ENCODE measurements around the gene UBL3. TPM values are rescaled to one million over a fixed set of nuclear protein-coding genes. Genes with fewer than 3 reads are reported as not detected.

The UBL3 gene
- total and polyA plus RNA-seq, 2 donors from 2014 or later, result 18.1 to 34.1 TPM

GRCh38 chr13:29763436-29764180, 86.8 kb downstream of the UBL3 start:
- no peak overlapping the region for H3K9ac ChIP-seq (ENCODE audit: low read length in 3 of 3)
- TF ChIP-seq CTCF (IDR thresholded peaks at IDR 0.05; ENCODE audit: borderline replicate concordance, extremely low read depth, insufficient read depth), result no peak
- no peaks in the 10 kb centered on the region for H3K4me1 ChIP-seq (ENCODE audit: control insufficient read depth in 2 of 3, insufficient read depth in 2 of 3, low read depth in 1 of 3, low read length in 3 of 3)
- no peak for DNase-seq
- H3K27me3 ChIP-seq (ENCODE audit: control insufficient read depth, insufficient read depth, low read length), result no peaks in the 10 kb centered on the region
- H3K9me3 ChIP-seq (ENCODE audit: control insufficient read depth in 2 of 3, insufficient read depth in 1 of 3, low read length in 3 of 3), result no peaks in the 10 kb centered on the region
- no peak overlapping the region for H3K27ac ChIP-seq (ENCODE audit: low read depth in 2 of 2, low read length in 2 of 2)
- peaks cover 2 to 8% (median 6%) of the 10 kb centered on the region in 3 donors for H3K36me3 ChIP-seq (ENCODE audit: control insufficient read depth in 2 of 3, insufficient read depth in 3 of 3, low read length in 3 of 3)
- intact Hi-C loops (cut with DNase I), result no loop called here
- FAIRE-seq, result no peak
- H3K4me3 ChIP-seq (ENCODE audit: low read length in 3 of 3), result no peak overlapping the region

GRCh38 chr13:29761815-29762214, 88.6 kb downstream of the UBL3 start:
- no peaks in the 10 kb centered on the region for H3K9me3 ChIP-seq (ENCODE audit: control insufficient read depth in 2 of 3, insufficient read depth in 1 of 3, low read length in 3 of 3)
- intact Hi-C loops (cut with DNase I), result no loop called here
- DNase-seq (no peak), FAIRE-seq (no peak)
- no peak for TF ChIP-seq CTCF (IDR thresholded peaks at IDR 0.05; ENCODE audit: borderline replicate concordance, extremely low read depth, insufficient read depth)
- H3K27me3 ChIP-seq (ENCODE audit: control insufficient read depth, insufficient read depth, low read length), result no peaks in the 10 kb centered on the region
- H3K4me1 ChIP-seq (ENCODE audit: control insufficient read depth in 2 of 3, insufficient read depth in 2 of 3, low read depth in 1 of 3, low read length in 3 of 3), result no peaks in the 10 kb centered on the region
- H3K36me3 ChIP-seq (ENCODE audit: control insufficient read depth in 2 of 3, insufficient read depth in 3 of 3, low read length in 3 of 3), result peaks cover 0 to 7% (median 2%) of the 10 kb centered on the region in 3 donors
- no peak overlapping the region for H3K4me3 ChIP-seq (ENCODE audit: low read length in 3 of 3)
- H3K27ac ChIP-seq (ENCODE audit: low read depth in 2 of 2, low read length in 2 of 2), result no peak overlapping the region
- no peak overlapping the region for H3K9ac ChIP-seq (ENCODE audit: low read length in 3 of 3)

GRCh38 chr13:29761160-29761559, 89.3 kb downstream of the UBL3 start:
- Histone ChIP-seq H3K36me3 (ENCODE audit: control insufficient read depth in 2 of 3, insufficient read depth in 3 of 3, low read length in 3 of 3) (peaks cover 0 to under 1% (median 0%) of the 10 kb centered on the region in 3 donors), H3K9ac (ENCODE audit: low read length in 3 of 3) (no peak overlapping the region), H3K27ac (ENCODE audit: low read depth in 2 of 2, low read length in 2 of 2) (no peak overlapping the region), H3K4me1 (ENCODE audit: control insufficient read depth in 2 of 3, insufficient read depth in 2 of 3, low read depth in 1 of 3, low read length in 3 of 3) (no peaks in the 10 kb centered on the region), H3K27me3 (ENCODE audit: control insufficient read depth, insufficient read depth, low read length) (no peaks in the 10 kb centered on the region), H3K9me3 (ENCODE audit: control insufficient read depth in 2 of 3, insufficient read depth in 1 of 3, low read length in 3 of 3) (no peaks in the 10 kb centered on the region), H3K4me3 (ENCODE audit: low read length in 3 of 3) (no peak overlapping the region)
- intact Hi-C loops (cut with DNase I), result no loop called here
- DNase-seq (no peak), FAIRE-seq (no peak)
- TF ChIP-seq CTCF (IDR thresholded peaks at IDR 0.05; ENCODE audit: borderline replicate concordance, extremely low read depth, insufficient read depth), result no peak

All from kidney (tissue), 14 donors.